LNCAP (cell line): ENCODE results near the gene AMN.

Source experiments
- CTCF ChIP-seq: fragments of 450-650 bp; IDR thresholded peaks from 2 replicates; pipeline ENCODE4 v1.5.1; 2017; ENCODE audit warnings: mild to moderate bottlenecking

AMN gene

GRCh38 chr14:102929241-102930137, 7.0 kb downstream of the AMN start:
- no peak for TF ChIP-seq CTCF

- TF ChIP-seq CTCF: no peak
These were observed 7.8 kb downstream of the AMN start for GRCh38 chr14:102930138-102930752.

- no peak for TF ChIP-seq CTCF
These were observed 8.5 kb downstream of the AMN start for GRCh38 chr14:102930753-102931579.

- TF ChIP-seq CTCF: no peak
These were observed 9.3 kb downstream of the AMN start for GRCh38 chr14:102931580-102932285.

GRCh38 chr14:102932484-102933248, 10.2 kb downstream of the AMN start:
- TF ChIP-seq CTCF: no peak

- TF ChIP-seq CTCF: no peak
These were observed 11.3 kb downstream of the AMN start for GRCh38 chr14:102933618-102934231.
